Liver (tissue), 9 donors: ENCODE measurements around the gene RASA4B. TPM values are rescaled to one million over a fixed set of nuclear protein-coding genes. Genes with fewer than 3 reads are reported as not detected.

Source experiments
- DNase-seq: peaks from one replicate; pipeline ENCODE4 v3.0.0-alpha.2; 2017; ENCODE audit warnings: low spot score
- H3K27ac ChIP-seq, 2 donors: one replicate each; pipeline ENCODE4 v1.7.0; 2013; ENCODE audit warnings: inconsistent platforms in 2 of 2, low read length in 2 of 2, control low read depth in 1 of 2, low read depth in 1 of 2, mild to moderate bottlenecking in 1 of 2
- H3K27me3 ChIP-seq, 4 donors: one replicate each; pipeline versions ENCODE4 v1.6.1 to v1.7.0; 2013; ENCODE audit warnings: low read length in 3 of 4, inconsistent platforms in 1 of 4, mild to moderate bottlenecking in 1 of 4, moderate library complexity in 1 of 4; ENCODE audit not compliant: control insufficient read depth in 4 of 4, insufficient read depth in 4 of 4
- H3K36me3 ChIP-seq, 4 donors: one replicate each; pipeline versions ENCODE4 v1.6.1 to v1.7.0; 2013; ENCODE audit warnings: low read length in 3 of 4, mild to moderate bottlenecking in 3 of 4, low read depth in 1 of 4, moderate library complexity in 1 of 4; ENCODE audit not compliant: control insufficient read depth in 4 of 4, insufficient read depth in 3 of 4
- H3K4me1 ChIP-seq, 4 donors: one replicate each; pipeline versions ENCODE4 v1.6.1 to v1.7.0; 2013; ENCODE audit warnings: low read length in 3 of 4, mild to moderate bottlenecking in 3 of 4, moderate library complexity in 1 of 4; ENCODE audit not compliant: control insufficient read depth in 4 of 4, insufficient read depth in 4 of 4
- H3K4me3 ChIP-seq, 3 donors: one replicate each; pipeline versions ENCODE4 v1.6.1 to v1.7.0; 2013; ENCODE audit warnings: low read length in 3 of 3, control low read depth in 1 of 3, low read depth in 1 of 3, mild to moderate bottlenecking in 1 of 3
- H3K9ac ChIP-seq, 2 donors: one replicate each; pipeline ENCODE4 v1.7.0; 2013; ENCODE audit warnings: low read length in 2 of 2, mild to moderate bottlenecking in 2 of 2, moderate library complexity in 2 of 2, control low read depth in 1 of 2, low read depth in 1 of 2
- H3K9me3 ChIP-seq, 4 donors: one replicate each; pipeline versions ENCODE4 v1.6.1 to v1.7.0; 2013; ENCODE audit warnings: low read length in 3 of 4; ENCODE audit not compliant: control insufficient read depth in 4 of 4
- ATF3 ChIP-seq: IDR thresholded peaks from 2 replicates; pipeline ENCODE4 v1.6.1; 2016; ENCODE audit warnings: antibody characterized with exemption
- CTCF ChIP-seq: fragments of 150-350 bp; IDR thresholded peaks from 2 replicates; pipeline ENCODE4 v1.5.1; 2017; ENCODE audit warnings: improper control_type of control experiment, low read depth, low read length; ENCODE audit not compliant: missing input control
- EGR1 ChIP-seq, 2 donors: IDR thresholded peaks; 2 replicates each; pipeline ENCODE4 v1.6.1; 2016 to 2018; ENCODE audit warnings: antibody characterized with exemption in 2 of 2, low read depth in 2 of 2
- FOXA1 ChIP-seq: IDR thresholded peaks from 2 replicates; pipeline ENCODE4 v1.6.1; 2016; ENCODE audit warnings: antibody characterized with exemption
- FOXA2 ChIP-seq: IDR thresholded peaks from 2 replicates; pipeline ENCODE4 v1.6.1; 2016; ENCODE audit warnings: antibody characterized with exemption
- GABPA ChIP-seq, 2 donors: IDR thresholded peaks in 1 of 2; conservative IDR thresholded peaks in 1 of 2; 2 replicates each; pipeline ENCODE4 v1.6.1; 2016; ENCODE audit warnings: antibody characterized with exemption in 2 of 2, mild to moderate bottlenecking in 1 of 2, moderate library complexity in 1 of 2
- HNF4A ChIP-seq, 2 donors: conservative IDR thresholded peaks; 2 replicates each; pipeline ENCODE4 v1.6.1; 2016; ENCODE audit warnings: antibody characterized with exemption in 2 of 2, mild to moderate bottlenecking in 2 of 2
- HNF4G ChIP-seq: IDR thresholded peaks from 2 replicates; pipeline ENCODE4 v1.6.1; 2016; ENCODE audit warnings: antibody characterized with exemption
- JUND ChIP-seq, 2 donors: IDR thresholded peaks; 2 replicates each; pipeline ENCODE4 v1.6.1; 2016; ENCODE audit warnings: antibody characterized with exemption in 2 of 2
- MAX ChIP-seq: IDR thresholded peaks from 2 replicates; pipeline ENCODE4 v1.6.1; 2016; ENCODE audit warnings: antibody characterized with exemption
- NR2F2 ChIP-seq: IDR thresholded peaks from 2 replicates; pipeline ENCODE4 v1.6.1; 2016; ENCODE audit warnings: antibody characterized with exemption
- RAD21 ChIP-seq, 2 donors: IDR thresholded peaks; 2 replicates each; pipeline ENCODE4 v1.6.1; 2016; ENCODE audit warnings: antibody characterized with exemption in 2 of 2, mild to moderate bottlenecking in 2 of 2
- REST ChIP-seq: IDR thresholded peaks from 2 replicates; pipeline ENCODE4 v1.6.1; 2016; ENCODE audit warnings: antibody characterized with exemption, mild to moderate bottlenecking
- RXRA ChIP-seq, 2 donors: IDR thresholded peaks; 2 replicates each; pipeline ENCODE4 v1.6.1; 2017 to 2018; ENCODE audit warnings: antibody characterized with exemption in 2 of 2, mild to moderate bottlenecking in 1 of 2
- SP1 ChIP-seq: IDR thresholded peaks from 2 replicates; pipeline ENCODE4 v1.6.1; 2018; ENCODE audit warnings: antibody characterized with exemption, mild to moderate bottlenecking
- TAF1 ChIP-seq: conservative IDR thresholded peaks from 2 replicates; pipeline ENCODE4 v1.6.1; 2016; ENCODE audit warnings: antibody characterized with exemption, mild to moderate bottlenecking
- YY1 ChIP-seq: IDR thresholded peaks from 2 replicates; pipeline ENCODE4 v1.6.1; 2016; ENCODE audit warnings: antibody characterized with exemption, mild to moderate bottlenecking
- ZBTB33 ChIP-seq: IDR thresholded peaks from 2 replicates; pipeline ENCODE4 v1.6.1; 2016; ENCODE audit warnings: antibody characterized with exemption
- WGBS: extraction: QIAGEN DNeasy Blood & Tissue Kit; methylation state at CpG from one replicate; pipeline ENCODE4 v1.1.7; 2013; 5-methylcytosine and 5-hydroxymethylcytosine counted together
- polyA plus RNA-seq, 2 donors: library from polyadenylated mRNA; stranded (reverse) in 1 of 2; unstranded in 1 of 2; fragments of 200-250 nt in 1 of 2; fragments of >200 nt in 1 of 2; fragmentation: Nextera tagmentation in 1 of 2; extraction: Ambion mirVana in 1 of 2; gene quantifications; one replicate each; pipeline versions ENCODE4 v1.2.1 to v1.2.3, GENCODE V29; 2013 to 2015
- total RNA-seq, 2 donors: library from RNA; depleted of rRNA; stranded (reverse); fragments of >200 nt; gene quantifications; one replicate each; pipeline ENCODE4 v1.2.3, GENCODE V29; 2014
- donor health status: healthy.
- donor health status: healthy.
- donor health status: healthy.
- donor health status: healthy.
- donor health status: healthy.

RASA4B gene
- total and polyA plus RNA-seq, 4 donors: 0.62 to 4.8 (median 0.74) TPM

- Histone ChIP-seq H3K9ac (no peak overlapping the region), H3K36me3 (peaks cover 6 to 32% (median 8%) of the 10 kb centered on the region in 4 donors), H3K27ac (no peak overlapping the region), H3K27me3 (no peaks in the 10 kb centered on the region), H3K4me3 (no peak overlapping the region), H3K4me1 (peaks cover 3 to 14% (median 10%) of the 10 kb centered on the region in 4 donors), H3K9me3 (no peaks in the 10 kb centered on the region)
- no peak for TF ChIP-seq HNF4A (conservative IDR thresholded peaks at IDR 0.05)
- no peak for TF ChIP-seq GABPA (IDR thresholded peaks at IDR 0.05 in 1 of 2, conservative IDR thresholded peaks at IDR 0.05 in 1 of 2)
- no peak for TF ChIP-seq ATF3
- TF ChIP-seq HNF4G: no peak
- no peak for TF ChIP-seq CTCF
- TF ChIP-seq RXRA (IDR thresholded peaks at IDR 0.05): no peak
- TF ChIP-seq NR2F2: no peak
- no peak for TF ChIP-seq SP1
- no peak for TF ChIP-seq JUND (IDR thresholded peaks at IDR 0.05)
- TF ChIP-seq YY1: no peak
- TF ChIP-seq RAD21 (IDR thresholded peaks at IDR 0.05): no peak
- no peak for TF ChIP-seq TAF1
- no peak for TF ChIP-seq MAX
- no peak for TF ChIP-seq REST
- TF ChIP-seq FOXA1: no peak
- no peak for TF ChIP-seq FOXA2
- TF ChIP-seq EGR1 (IDR thresholded peaks at IDR 0.05; ENCODE audit: low read depth in 2 of 2): no peak
- TF ChIP-seq ZBTB33: no peak
- 89% methylated on average over 8 of the region's 8 CpGs for WGBS
- DNase-seq: no peak
These were observed 57.1 kb downstream of the RASA4B start for GRCh38 chr7:102460467-102460866.
